Measurements from ENCODE around the gene RASGRF2.
A peak's percentile ranks its signal among the peaks of the same experiment; 100 is the strongest.

The RASGRF2 gene

GRCh38 chr5:81134566-81134965 is 174.4 kb downstream of the RASGRF2 start:
- no peak for DNase-seq (ENCODE audit: low read depth)

- DNase-seq (ENCODE audit: low read depth), result no peak
Measured at GRCh38 chr5:81136557-81136956, 176.4 kb downstream of the RASGRF2 start.

- no peak for DNase-seq (ENCODE audit: low read depth)
Measured at GRCh38 chr5:81137833-81138232, 177.7 kb downstream of the RASGRF2 start.

DNA sequence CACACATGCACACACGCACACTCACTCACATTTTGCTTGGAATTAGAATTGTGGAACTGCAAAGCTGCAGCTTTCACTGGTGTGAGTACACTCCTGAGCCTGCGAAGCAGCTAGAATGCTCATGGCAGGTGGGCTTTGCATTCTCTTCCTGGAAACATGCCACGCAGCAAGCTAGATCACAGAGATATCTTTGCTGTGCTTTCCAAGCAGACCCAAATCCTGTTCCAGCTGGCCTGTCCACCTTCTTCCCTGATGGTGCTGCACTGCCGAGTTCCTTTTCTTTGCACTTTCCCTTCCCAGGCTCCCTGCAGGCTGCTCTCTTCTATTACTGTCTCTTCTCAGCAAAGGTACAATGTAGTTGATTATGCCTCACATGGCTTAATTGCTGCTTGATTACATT is 180.3 kb downstream of the RASGRF2 start:
- DNase-seq (ENCODE audit: low read depth), result no peak

- no peak for DNase-seq (ENCODE audit: low read depth)
Measured at GRCh38 chr5:81140943-81141342, 180.8 kb downstream of the RASGRF2 start.

DNA sequence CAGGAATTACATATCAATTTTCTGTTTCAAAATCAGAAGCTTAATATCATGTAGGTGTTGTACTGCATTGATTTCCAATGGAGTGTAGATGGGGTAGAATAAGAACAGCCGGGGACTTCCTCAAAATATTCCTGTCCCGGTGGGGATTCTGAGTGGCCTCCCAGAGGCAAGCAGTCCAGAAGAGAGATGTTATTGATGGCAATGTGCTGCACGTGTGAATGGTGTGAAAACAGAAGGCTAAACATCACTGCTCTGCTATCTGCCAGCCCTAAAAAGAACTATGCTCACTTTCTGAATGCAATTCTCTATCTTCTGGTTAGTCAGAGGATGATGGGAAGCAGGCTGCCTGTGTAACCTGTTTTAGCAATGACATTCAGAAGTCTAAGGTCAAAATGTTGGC is 181.9 kb downstream of the RASGRF2 start:
- DNase-seq (ENCODE audit: low read depth), result no peak

- DNase-seq (ENCODE audit: low read depth), result no peak
Measured at GRCh38 chr5:81145329-81145935, 185.3 kb downstream of the RASGRF2 start.

GRCh38 chr5:81146031-81146430 is 185.9 kb downstream of the RASGRF2 start:
- no peak for DNase-seq (ENCODE audit: low read depth)

DNA sequence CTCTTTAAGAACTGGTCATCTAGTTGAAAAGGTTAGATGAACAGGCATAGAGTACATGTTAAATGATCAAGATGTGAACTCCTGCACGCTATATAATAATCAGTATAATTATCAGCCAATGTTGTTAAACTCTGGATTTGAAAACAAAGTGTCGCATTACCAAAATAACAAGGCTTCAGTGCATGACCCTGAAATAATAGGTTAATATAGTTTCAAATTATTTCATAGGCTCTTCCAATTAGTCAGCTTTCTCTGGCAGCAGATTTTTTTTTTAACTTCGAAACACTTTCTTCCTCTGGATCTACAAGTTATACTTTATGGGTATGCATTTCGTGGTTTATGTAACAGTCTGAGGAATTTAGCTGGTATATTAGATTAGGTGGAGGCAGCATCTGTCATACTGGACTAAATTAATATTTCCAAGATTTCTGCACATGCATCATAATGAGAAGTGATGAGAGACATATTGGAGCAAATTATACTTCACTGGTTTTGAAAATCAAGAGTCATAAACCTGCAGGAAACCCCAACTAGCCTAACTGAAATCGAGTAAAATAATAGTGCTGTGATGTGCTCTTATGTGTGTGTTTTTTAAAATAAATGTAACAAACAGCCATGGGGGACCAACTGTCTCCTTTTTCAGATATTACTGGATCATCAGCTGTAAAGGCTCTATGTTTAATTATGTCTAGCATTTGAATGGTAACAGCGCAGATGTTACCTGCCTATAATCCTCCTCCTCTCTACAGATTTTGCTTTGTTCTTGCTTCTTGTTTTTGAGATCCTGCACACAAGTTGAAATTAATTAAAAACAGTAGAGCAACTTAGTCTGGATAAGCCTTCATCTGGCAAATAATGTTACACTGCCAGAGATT is 187.1 kb downstream of the RASGRF2 start:
- DNase-seq (ENCODE audit: low read depth), result no peak

DNA sequence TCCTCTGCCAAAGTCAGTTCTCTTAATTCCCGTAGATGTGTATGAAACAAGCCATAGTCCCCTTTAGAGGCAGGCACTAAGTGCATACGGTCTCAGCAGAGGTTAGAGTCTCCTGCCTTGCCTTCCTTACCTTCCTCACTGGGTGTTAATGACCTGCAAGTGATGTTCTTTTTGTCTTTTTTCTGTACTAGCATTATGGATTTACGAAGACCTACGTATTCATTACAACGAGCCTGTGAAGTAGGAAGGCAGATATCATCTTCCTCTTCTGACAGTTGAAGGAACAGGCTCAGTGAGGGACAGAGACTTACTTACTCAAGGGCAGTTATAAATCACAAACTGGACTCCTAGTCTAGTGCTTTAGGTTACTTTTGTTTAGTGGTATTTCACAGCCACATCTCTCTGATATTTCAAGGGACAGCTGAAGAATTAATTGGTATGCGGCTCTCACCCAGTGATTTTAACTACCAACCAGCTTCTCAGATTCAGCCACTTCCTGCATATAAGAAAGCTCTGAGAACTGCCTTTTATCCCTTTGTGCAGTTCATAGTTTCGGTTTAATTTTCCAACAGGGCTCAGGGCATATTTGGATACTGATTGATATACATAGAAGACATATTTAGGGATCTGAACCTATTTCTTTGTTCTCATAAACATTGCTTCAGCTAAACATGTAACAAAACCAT is 187.9 kb downstream of the RASGRF2 start:
- DNase-seq (ENCODE audit: low read depth), result no peak

GRCh38 chr5:81151546-81151945 is 191.4 kb downstream of the RASGRF2 start:
- no peak for DNase-seq (ENCODE audit: low read depth)

- DNase-seq (ENCODE audit: low read depth), result no peak
Measured at GRCh38 chr5:81154725-81155124, 194.6 kb downstream of the RASGRF2 start.

GRCh38 chr5:81156732-81157131 is 196.6 kb downstream of the RASGRF2 start:
- no peak for DNase-seq (ENCODE audit: low read depth)

DNA sequence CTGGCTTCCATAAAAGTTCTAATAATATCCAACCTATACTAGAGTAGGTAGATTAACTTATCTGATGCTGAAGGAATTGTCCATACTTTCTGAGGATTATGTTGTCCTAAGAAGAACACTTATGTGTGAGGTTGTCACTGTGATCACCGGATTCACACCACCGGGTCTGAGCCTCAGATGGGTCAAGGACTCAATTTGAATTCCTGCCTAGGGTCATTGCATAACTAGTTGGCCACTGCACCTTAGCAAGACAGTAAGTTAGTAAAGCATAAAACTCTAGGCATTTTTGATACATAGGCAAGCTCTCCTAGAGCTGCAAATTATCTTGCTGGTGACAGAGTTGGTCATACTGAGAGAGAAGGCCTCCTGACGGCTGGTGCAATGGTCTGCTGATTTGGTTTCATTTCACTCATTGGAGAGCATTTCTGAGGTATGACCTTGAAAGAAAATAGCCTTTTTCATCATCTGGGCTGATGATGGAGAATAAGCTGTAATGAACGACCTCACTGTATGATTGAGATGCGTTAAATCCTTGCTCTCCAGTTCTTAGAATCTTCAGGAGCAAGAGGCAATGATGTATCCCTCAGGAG is 200.9 kb downstream of the RASGRF2 start:
- no peak for DNase-seq (ENCODE audit: low read depth)

DNA sequence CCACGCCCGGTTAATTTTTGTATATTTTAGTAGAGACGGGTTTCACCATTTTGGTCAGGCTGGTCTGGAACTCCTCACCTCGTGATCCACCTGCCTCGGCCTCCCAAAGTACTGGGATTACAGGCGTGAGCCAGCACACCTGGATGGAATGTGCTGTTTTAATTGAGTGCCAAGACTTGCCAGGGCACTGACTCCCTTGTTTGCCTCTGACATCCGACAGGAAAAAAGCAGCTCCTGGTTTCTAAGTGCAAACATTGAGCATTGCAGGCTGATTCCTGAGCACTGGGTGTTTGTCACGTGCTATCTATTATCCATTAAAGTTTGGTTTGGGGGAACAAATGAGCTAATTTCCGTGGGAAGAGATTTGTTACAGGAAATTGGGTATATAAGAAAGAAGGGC is 202.3 kb downstream of the RASGRF2 start:
- DNase-seq (ENCODE audit: low read depth), result no peak

DNA sequence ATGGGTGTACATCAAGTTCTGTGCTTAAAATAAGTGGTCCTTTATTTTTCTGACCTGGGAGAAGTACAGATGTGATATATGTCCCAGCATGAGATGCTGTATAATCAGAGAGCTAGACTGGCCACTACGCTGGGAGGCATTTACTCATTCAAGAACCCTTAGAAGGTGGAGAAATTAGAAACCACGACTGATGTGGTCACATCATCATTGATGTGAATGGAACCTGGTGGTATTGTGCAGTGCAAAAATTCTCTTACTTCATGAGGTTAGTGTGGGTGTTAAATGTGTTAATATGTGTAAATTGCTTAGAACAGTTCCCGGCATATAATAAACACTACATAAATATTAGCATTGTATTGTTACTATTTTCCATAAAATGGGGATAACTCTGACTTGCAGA is 203.5 kb downstream of the RASGRF2 start:
- no peak for DNase-seq (ENCODE audit: low read depth)

GRCh38 chr5:81164476-81164875 is 204.3 kb downstream of the RASGRF2 start:
- no peak for DNase-seq (ENCODE audit: low read depth)

- DNase-seq (ENCODE audit: low read depth), result no peak
Measured at GRCh38 chr5:81164936-81165335, 204.8 kb downstream of the RASGRF2 start.

- peak; percentile 44 for DNase-seq (ENCODE audit: low read depth)
Measured at GRCh38 chr5:81165493-81166119, 205.4 kb downstream of the RASGRF2 start.

- no peak for DNase-seq (ENCODE audit: low read depth)
Measured at GRCh38 chr5:81166430-81166829, 206.3 kb downstream of the RASGRF2 start.

GRCh38 chr5:81167078-81167477 is 206.9 kb downstream of the RASGRF2 start:
- DNase-seq (ENCODE audit: low read depth), result no peak

DNA sequence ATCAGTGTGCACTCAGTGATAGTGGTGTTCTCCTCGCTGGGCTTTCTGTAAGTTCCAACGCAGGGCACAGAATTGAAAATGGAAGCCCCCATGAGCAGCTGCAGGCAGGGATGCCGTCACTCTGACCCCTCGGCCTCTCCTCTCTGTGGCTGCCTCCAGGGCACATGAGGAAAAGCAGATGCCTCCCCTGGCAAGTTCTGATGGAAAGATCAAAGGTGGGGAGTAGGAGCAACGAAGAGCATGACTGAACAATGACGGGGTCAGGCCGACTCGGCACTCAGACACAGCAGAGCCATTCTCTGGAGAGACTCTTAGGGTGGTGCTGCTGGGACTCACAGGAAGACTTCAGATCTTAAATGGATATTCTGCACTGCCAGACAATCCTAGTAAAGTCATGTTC is 207.4 kb downstream of the RASGRF2 start:
- no peak for DNase-seq (ENCODE audit: low read depth)

Measured in stimulated activated CD8-positive, alpha-beta memory T cell treated with anti-CD3 and anti-CD28 coated beads, Interleukin-7, amount 100 ng/mL, for 24 hours (primary cell).